AG04450 (cell line): Measurements from ENCODE around the gene ZNF580. TPM values are rescaled to one million over a fixed set of nuclear protein-coding genes. Genes with fewer than 3 reads are reported as not detected.

Experiments used
- CTCF ChIA-PET: fragments of 300-600, 350-600 bp; formaldehyde crosslinking; extraction: SDS; loops from one replicate; lab custom pipeline; 2022; ENCODE audit warnings: antibody characterized with exemption, inconsistent platforms; lab: Charles Lee
- POLR2A ChIA-PET: fragments of 350-600 bp; formaldehyde crosslinking; extraction: SDS; loops from one replicate; lab custom pipeline; 2021; ENCODE audit warnings: antibody characterized with exemption, inconsistent platforms; lab: Yijun Ruan, JAX
- DNase-seq: peaks from one replicate; pipeline ENCODE4 v3.0.0-alpha.2; 2011; ENCODE audit warnings: low read depth, low spot score
- H3K27ac ChIP-seq: one replicate; pipeline ENCODE4 v1.5.1; 2012; ENCODE audit warnings: low read depth, low read length, control low read depth
- H3K27me3 ChIP-seq: one replicate; pipeline ENCODE4 v1.6.0; 2012; ENCODE audit warnings: low read length; ENCODE audit not compliant: control insufficient read depth, insufficient read depth
- H3K4me3 ChIP-seq: 2 replicates; pipeline ENCODE4 v1.5.1; 2011; ENCODE audit warnings: mild to moderate bottlenecking, low read depth, low read length, control low read depth
- H3K9me3 ChIP-seq: 2 replicates; pipeline ENCODE4 v1.5.1; 2012; ENCODE audit warnings: low read length; ENCODE audit not compliant: control insufficient read depth, insufficient read depth
- polyA plus RNA-seq: library from polyadenylated mRNA; depleted of rRNA; stranded (reverse); fragments of >200 nt; gene quantifications from 2 replicates; pipeline ENCODE4 v1.2.3, GENCODE V29; 2011
- TF ChIP-seq, protein P1 (sequence below): IDR thresholded peaks from 2 replicates; pipeline ENCODE4 v1.5.1; 2011; ENCODE audit warnings: low read depth, low read length, control low read depth, inconsistent platforms

The ZNF580 gene
- polyA plus RNA-seq, 1 experiment: 7.3 TPM

DNA sequence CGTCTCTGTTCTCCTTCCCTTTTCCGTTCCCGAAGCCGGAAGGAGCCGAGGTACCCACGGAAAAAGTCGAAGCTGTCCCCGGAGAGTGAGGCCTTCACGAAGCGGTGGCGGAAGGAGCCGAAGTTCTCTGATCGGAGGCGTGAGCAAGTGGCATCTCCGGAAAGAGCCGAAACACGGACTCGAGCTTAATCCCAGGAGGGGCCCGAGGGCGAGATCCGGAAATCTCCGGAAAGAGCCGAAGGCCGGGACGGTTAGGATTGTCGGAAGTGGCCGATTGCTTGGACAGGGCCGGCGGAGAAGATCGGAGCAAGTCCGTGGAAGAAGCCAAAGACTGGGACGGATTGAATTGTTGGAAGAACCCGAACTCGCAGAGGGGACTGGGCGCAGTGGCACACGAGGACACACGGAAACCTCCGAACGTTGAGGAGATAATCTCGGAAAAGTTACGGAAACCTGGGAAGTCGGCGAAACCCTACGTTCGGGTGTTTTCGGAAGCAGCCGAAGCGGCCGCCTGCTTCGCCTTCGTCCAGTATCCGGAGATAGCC lies 13.6 kb downstream of the ZNF580 start:
- TF ChIP-seq, protein P1, sequence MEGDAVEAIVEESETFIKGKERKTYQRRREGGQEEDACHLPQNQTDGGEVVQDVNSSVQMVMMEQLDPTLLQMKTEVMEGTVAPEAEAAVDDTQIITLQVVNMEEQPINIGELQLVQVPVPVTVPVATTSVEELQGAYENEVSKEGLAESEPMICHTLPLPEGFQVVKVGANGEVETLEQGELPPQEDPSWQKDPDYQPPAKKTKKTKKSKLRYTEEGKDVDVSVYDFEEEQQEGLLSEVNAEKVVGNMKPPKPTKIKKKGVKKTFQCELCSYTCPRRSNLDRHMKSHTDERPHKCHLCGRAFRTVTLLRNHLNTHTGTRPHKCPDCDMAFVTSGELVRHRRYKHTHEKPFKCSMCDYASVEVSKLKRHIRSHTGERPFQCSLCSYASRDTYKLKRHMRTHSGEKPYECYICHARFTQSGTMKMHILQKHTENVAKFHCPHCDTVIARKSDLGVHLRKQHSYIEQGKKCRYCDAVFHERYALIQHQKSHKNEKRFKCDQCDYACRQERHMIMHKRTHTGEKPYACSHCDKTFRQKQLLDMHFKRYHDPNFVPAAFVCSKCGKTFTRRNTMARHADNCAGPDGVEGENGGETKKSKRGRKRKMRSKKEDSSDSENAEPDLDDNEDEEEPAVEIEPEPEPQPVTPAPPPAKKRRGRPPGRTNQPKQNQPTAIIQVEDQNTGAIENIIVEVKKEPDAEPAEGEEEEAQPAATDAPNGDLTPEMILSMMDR: no peak
- ChIA-PET CTCF (interaction anchor here (0.6 to 1.6 kb wide), 13 partner anchors 9 to 511 kb away, joined by 3 to 20 read pairs (median 3); no protein-coding TSS in a partner anchor), POLR2A (interaction anchor here (0.6 to 1.4 kb wide), 9 partner anchors 18 to 395 kb away, joined by 3 to 8 read pairs (median 3); partner anchors contain the start of genes FIZ1, ISOC2, PPP6R1 and ZNF784)
- H3K4me3 ChIP-seq: peak overlapping the region; percentile 92
- no peaks in the 10 kb centered on the region; the same call in 1 of the 2 replicates for H3K9me3 ChIP-seq
- peak; percentile 99 for DNase-seq
- H3K27ac ChIP-seq: peak overlapping the region; percentile 97
- H3K27me3 ChIP-seq: no peaks in the 10 kb centered on the region

DNA sequence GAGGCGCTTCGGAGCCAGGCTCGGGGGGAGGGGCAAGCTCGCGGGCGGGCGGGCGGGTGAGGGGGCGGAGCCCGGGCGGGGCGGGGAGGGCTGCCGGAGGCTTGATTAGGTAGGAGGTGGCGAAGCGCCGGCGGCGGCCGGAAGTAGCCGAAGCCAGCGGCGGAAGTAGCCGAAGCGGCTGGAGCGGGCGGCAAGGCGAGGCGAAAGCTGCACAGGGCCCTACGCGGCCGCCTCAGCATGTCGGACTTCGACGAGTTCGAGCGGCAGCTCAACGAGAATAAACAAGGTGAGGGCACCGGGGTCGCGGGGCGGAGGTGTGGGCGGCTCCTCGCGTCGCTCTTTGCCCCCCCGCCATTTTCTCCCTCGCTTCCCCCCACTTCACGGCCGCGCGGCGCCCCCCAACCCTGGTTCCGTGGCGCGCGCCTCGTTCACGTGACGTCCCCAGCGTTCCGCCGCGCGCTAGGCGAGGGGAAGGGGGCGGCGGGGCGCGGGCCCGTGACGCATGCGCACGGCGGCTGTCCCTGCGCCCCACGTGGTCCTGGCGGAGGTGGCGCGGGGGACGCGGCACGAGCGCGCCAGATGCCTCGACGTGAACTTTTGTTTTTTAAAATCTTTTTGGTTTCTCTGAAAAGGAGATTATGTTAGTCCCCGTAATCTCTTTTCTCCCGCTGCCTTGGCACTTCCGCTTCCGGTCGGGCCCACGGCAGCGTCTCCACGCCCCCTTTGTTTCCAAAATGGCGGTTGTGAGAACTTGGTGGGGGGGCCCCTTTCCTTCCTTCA lies 14.3 kb downstream of the ZNF580 start, which contains the start of gene U2AF2:
TSS of gene U2AF2 (plus strand) at position 168 of the 780 bp plus-strand sequence. CDS start at position 238, 70 bp downstream.
- POLR2A ChIA-PET: interaction anchor here (0.7 to 1.4 kb wide), 8 partner anchors 18 to 396 kb away, joined by 3 to 8 read pairs (median 4); partner anchors contain the start of genes FIZ1, ISOC2, PPP6R1 and ZNF784
- CTCF ChIA-PET: interaction anchor here (0.6 to 1.6 kb wide), 12 partner anchors 9 to 512 kb away, joined by 3 to 20 read pairs (median 4); no protein-coding TSS in a partner anchor
- H3K9me3 ChIP-seq: no peaks in the 10 kb centered on the region; the same call in 1 of the 2 replicates
- H3K4me3 ChIP-seq: peak within 1 kb of the TSS; percentile 93
- DNase-seq: peak; percentile 84
- H3K27ac ChIP-seq: peak within 1 kb of the TSS; percentile 99
- TF ChIP-seq, protein P1: no peak
- H3K27me3 ChIP-seq: no peaks in the 10 kb centered on the region

DNA sequence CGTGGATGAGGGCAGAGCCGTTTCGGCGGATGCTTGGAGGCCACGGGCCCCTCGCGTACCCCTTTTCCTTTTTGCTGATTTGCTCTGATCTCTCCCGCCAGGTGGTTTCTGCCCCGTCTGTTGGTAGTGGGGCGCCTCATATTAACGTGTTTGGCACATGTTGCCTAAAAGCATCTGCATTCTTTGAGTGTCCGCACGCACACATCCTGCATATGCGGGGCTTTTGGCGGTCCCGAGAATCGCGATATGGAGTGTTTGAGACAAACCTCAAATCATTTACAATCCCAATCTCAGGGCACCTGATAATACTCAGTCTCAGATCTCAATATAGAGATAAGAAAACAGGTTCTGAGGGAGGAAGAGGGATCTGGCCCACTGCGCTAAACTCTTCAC lies 14.8 kb downstream of the ZNF580 start:
- Histone ChIP-seq H3K27ac (peak overlapping the region; percentile 99), H3K9me3 (no peaks in the 10 kb centered on the region; the same call in 1 of the 2 replicates), H3K4me3 (peak overlapping the region; percentile 93), H3K27me3 (no peaks in the 10 kb centered on the region)
- DNase-seq: no peak
- TF ChIP-seq, protein P1: no peak
- POLR2A ChIA-PET: no interaction called here
- CTCF ChIA-PET: no interaction called here

DNA sequence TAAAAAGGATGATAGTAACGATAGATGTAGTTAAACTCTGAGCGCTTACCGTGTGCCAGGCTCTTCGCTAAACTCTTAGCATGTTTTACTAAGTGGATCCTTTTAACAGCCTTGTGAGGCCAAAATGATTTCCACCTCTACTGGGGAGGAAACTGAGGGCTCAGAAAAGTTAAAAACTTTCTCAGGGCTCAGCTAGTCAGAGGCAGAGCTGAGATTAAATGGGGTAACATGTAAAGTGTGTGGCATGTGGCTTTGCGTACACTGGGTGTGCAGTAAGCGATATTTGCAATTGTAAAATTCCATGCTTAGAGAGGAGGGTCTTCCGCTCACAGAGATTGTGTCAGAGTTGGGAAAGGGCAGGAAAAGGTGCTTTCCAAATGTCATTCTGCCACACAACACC lies 15.8 kb downstream of the ZNF580 start:
- DNase-seq: no peak
- H3K27ac ChIP-seq: no peak overlapping the region
- H3K9me3 ChIP-seq: no peaks in the 10 kb centered on the region; the same call in 1 of the 2 replicates
- peak overlapping the region; percentile 93 for H3K4me3 ChIP-seq
- TF ChIP-seq, protein P1: no peak
- CTCF ChIA-PET: interaction anchor here (1.8 kb wide), 1 partner anchor 15 kb away, joined by 8 read pairs; no protein-coding TSS in a partner anchor
- H3K27me3 ChIP-seq: no peaks in the 10 kb centered on the region
- POLR2A ChIA-PET: interaction anchor here (1.0 kb wide), 1 partner anchor 76 kb away, joined by 3 read pairs; the partner anchor contains the start of gene ZNF579
